ENCODE results near the gene MAP4K4.
"Not testable (repeated sequence)": the region's sequence is repeated elsewhere in the genome, so short reads cannot be mapped to it uniquely, and the experiment has no call there.

MAP4K4 gene

DNA sequence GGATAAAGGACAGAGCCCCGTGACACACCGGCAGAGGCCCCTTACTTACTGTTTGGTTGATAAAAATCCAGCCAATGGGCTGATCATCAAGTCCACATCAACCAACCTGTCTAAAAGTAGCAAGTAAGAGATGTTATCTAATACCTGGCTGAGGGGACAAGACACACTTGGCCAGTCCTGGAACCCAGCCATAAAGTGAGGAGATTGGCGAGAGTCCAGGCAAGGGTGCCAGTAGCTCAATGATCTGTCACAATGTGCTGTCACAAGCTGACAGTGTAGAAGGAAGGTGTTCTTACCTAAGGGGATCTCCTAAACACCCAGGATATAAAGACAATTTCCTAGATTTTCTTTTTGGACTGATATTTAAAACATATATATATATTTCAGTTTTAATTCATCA is 232.5 kb downstream of the MAP4K4 start:
- TF ChIP-seq EZH2 (optimal IDR thresholded peaks at IDR 0.05; ENCODE audit: low read depth, low read length) (no peak), EZH2phosphoT487 (IDR thresholded peaks at IDR 0.05; ENCODE audit: low read length) (no peak)
- TF ChIP-seq, protein P1, sequence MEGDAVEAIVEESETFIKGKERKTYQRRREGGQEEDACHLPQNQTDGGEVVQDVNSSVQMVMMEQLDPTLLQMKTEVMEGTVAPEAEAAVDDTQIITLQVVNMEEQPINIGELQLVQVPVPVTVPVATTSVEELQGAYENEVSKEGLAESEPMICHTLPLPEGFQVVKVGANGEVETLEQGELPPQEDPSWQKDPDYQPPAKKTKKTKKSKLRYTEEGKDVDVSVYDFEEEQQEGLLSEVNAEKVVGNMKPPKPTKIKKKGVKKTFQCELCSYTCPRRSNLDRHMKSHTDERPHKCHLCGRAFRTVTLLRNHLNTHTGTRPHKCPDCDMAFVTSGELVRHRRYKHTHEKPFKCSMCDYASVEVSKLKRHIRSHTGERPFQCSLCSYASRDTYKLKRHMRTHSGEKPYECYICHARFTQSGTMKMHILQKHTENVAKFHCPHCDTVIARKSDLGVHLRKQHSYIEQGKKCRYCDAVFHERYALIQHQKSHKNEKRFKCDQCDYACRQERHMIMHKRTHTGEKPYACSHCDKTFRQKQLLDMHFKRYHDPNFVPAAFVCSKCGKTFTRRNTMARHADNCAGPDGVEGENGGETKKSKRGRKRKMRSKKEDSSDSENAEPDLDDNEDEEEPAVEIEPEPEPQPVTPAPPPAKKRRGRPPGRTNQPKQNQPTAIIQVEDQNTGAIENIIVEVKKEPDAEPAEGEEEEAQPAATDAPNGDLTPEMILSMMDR (IDR thresholded peaks at IDR 0.05; ENCODE audit: low read length), result no peak
- Histone ChIP-seq H2AFZ (ENCODE audit: low read length) (no peak overlapping the region), H3K27me3 (replicated peaks; ENCODE audit: insufficient read depth, low read length) (no peaks in the 10 kb centered on the region), H3K27ac (ENCODE audit: low read length) (no peak overlapping the region), H3K4me3 (ENCODE audit: low read length) (no peak overlapping the region), H3K9ac (ENCODE audit: low read length) (no peak overlapping the region), H3K4me2 (ENCODE audit: low read depth, low read length) (no peak overlapping the region), H3K9me2 (replicated peaks; ENCODE audit: insufficient read depth, low read length) (no peaks in the 10 kb centered on the region), H3K9me3 (replicated peaks; ENCODE audit: insufficient read depth, low read length) (no peaks in the 10 kb centered on the region), H3K36me3 (replicated peaks; ENCODE audit: insufficient read depth, low read length) (no peaks in the 10 kb centered on the region), H4K20me1 (ENCODE audit: insufficient read depth, low read length) (no peaks in the 10 kb centered on the region), H3K79me2 (ENCODE audit: low read length) (no peaks in the 10 kb centered on the region), H3K4me1 (ENCODE audit: low read length) (no peaks in the 10 kb centered on the region), H3F3A (ENCODE audit: insufficient read depth, low read length) (no peaks in the 10 kb centered on the region)
- DNase-seq, result no peak

DNA sequence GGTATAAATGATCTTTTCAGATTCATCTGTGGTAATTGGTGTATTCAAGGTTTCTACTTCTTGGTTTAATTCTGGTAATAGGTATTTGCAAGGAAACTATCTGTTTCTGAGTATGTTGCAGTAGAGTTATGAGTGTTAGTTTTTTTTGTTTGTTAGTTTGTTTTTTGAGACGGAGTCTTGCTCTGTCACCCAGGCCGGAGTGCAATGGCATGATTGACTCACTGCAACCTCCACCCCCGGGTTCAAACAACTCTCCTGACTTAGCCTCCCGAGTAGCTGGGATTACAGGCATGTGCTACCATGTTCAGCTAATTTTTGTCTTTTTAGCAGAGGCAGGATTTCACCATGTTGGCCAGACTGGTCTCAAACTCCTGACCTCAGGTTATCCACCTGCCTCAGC is 233.3 kb downstream of the MAP4K4 start:
- H3K27ac ChIP-seq (ENCODE audit: low read length), result no peak overlapping the region
- no peak for TF ChIP-seq EZH2 (optimal IDR thresholded peaks at IDR 0.05; ENCODE audit: low read depth, low read length)
- no peaks in the 10 kb centered on the region for H3F3A ChIP-seq (ENCODE audit: insufficient read depth, low read length)
- no peak overlapping the region for H3K4me3 ChIP-seq (ENCODE audit: low read length)
- no peaks in the 10 kb centered on the region for H3K27me3 ChIP-seq (replicated peaks; ENCODE audit: insufficient read depth, low read length)
- H4K20me1 ChIP-seq (ENCODE audit: insufficient read depth, low read length), result no peaks in the 10 kb centered on the region
- H3K9ac ChIP-seq (ENCODE audit: low read length), result no peak overlapping the region
- no peaks in the 10 kb centered on the region for H3K9me3 ChIP-seq (replicated peaks; ENCODE audit: insufficient read depth, low read length)
- no peaks in the 10 kb centered on the region for H3K4me1 ChIP-seq (ENCODE audit: low read length)
- H3K79me2 ChIP-seq (ENCODE audit: low read length), result no peaks in the 10 kb centered on the region
- no peak for DNase-seq
- H3K4me2 ChIP-seq (ENCODE audit: low read depth, low read length), result no peak overlapping the region
- H3K36me3 ChIP-seq (replicated peaks; ENCODE audit: insufficient read depth, low read length), result no peaks in the 10 kb centered on the region
- no peaks in the 10 kb centered on the region for H3K9me2 ChIP-seq (replicated peaks; ENCODE audit: insufficient read depth, low read length)
- H2AFZ ChIP-seq (ENCODE audit: low read length), result no peak overlapping the region

DNA sequence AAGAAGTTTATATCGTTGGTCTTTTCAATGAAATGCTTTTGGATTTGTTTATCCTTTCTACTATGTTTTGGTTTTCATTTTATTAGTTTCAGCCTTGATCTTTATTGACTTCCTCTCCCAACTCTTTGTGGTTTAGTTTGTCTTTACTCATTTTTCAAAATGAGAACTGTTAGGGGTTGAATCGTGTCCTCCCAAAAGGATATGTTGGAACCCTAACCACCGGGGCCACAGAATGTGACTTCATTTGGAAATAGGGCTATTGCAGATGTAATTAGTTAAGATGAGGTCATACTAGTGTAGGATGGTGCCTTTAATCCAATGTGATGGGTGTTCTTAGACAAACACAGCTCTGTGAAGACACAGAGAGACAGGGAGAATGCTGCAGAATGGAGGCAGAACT is 233.9 kb downstream of the MAP4K4 start:
- H3K4me2 ChIP-seq (ENCODE audit: low read depth, low read length), result no peak overlapping the region
- no peaks in the 10 kb centered on the region for H3K79me2 ChIP-seq (ENCODE audit: low read length)
- H3K36me3 ChIP-seq (replicated peaks; ENCODE audit: insufficient read depth, low read length), result no peaks in the 10 kb centered on the region
- H2AFZ ChIP-seq (ENCODE audit: low read length), result no peak overlapping the region
- no peaks in the 10 kb centered on the region for H4K20me1 ChIP-seq (ENCODE audit: insufficient read depth, low read length)
- H3K27ac ChIP-seq (ENCODE audit: low read length), result no peak overlapping the region
- no peak for TF ChIP-seq EZH2phosphoT487 (IDR thresholded peaks at IDR 0.05; ENCODE audit: low read length)
- H3K27me3 ChIP-seq (replicated peaks; ENCODE audit: insufficient read depth, low read length), result no peaks in the 10 kb centered on the region
- no peak for DNase-seq
- H3K9me3 ChIP-seq (replicated peaks; ENCODE audit: insufficient read depth, low read length), result no peaks in the 10 kb centered on the region
- H3F3A ChIP-seq (ENCODE audit: insufficient read depth, low read length), result no peaks in the 10 kb centered on the region
- H3K9ac ChIP-seq (ENCODE audit: low read length), result no peak overlapping the region
- no peak overlapping the region for H3K4me3 ChIP-seq (ENCODE audit: low read length)
- H3K9me2 ChIP-seq (replicated peaks; ENCODE audit: insufficient read depth, low read length), result no peaks in the 10 kb centered on the region
- no peaks in the 10 kb centered on the region for H3K4me1 ChIP-seq (ENCODE audit: low read length)

DNA sequence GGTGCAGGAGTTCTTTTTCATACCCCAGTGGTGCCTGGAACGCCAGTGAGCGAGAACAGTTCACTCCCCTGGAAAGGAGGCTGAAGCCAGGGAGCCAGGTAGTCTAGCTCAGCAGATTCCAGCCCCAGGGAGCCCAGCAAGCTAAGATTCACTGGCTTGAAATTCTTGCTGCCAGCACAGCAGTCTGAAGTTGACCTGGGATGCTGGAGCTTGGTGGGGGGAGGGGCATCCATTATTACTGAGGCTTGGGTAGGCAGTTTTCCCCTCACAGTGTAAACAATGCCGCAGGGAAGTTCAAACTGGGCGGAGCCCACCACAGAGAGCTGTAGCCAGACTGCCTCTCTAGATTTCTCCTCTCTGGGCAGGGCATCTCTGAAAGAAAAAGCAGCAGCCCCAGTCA is 238.3 kb downstream of the MAP4K4 start:
- H4K20me1 ChIP-seq (ENCODE audit: insufficient read depth, low read length); H3K9me3 ChIP-seq (replicated peaks; ENCODE audit: insufficient read depth, low read length); H2AFZ ChIP-seq (ENCODE audit: low read length); H3K9ac ChIP-seq (ENCODE audit: low read length); H3K27ac ChIP-seq (ENCODE audit: low read length); H3K27me3 ChIP-seq (replicated peaks; ENCODE audit: insufficient read depth, low read length); H3F3A ChIP-seq (ENCODE audit: insufficient read depth, low read length); DNase-seq; H3K9me2 ChIP-seq (replicated peaks; ENCODE audit: insufficient read depth, low read length); H3K4me1 ChIP-seq (ENCODE audit: low read length); H3K79me2 ChIP-seq (ENCODE audit: low read length); H3K4me2 ChIP-seq (ENCODE audit: low read depth, low read length); H3K36me3 ChIP-seq (replicated peaks; ENCODE audit: insufficient read depth, low read length); H3K4me3 ChIP-seq (ENCODE audit: low read length): not testable (repeated sequence)

DNA sequence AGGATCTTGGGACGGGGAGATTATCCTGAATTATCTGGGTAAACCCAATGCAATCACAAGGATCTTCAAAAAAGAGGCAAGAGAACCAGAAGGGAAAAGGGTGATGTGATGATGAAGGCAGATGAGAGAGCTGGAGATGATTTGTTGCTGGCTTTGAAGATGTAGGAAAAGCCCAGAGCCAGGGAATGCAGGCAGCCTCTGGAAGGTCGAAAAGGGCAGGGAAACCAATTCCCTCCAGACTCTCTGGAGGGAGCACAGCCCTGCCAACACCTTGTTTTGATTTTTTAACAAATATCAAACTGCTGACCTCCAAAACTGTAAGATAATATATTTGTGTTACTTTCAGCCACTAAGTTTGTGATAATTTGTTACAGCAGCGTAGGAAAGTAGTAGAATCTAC is 245.3 kb downstream of the MAP4K4 start:
- H3K4me1 ChIP-seq (ENCODE audit: low read length), result no peaks in the 10 kb centered on the region
- no peaks in the 10 kb centered on the region for H3F3A ChIP-seq (ENCODE audit: insufficient read depth, low read length)
- H3K36me3 ChIP-seq (replicated peaks; ENCODE audit: insufficient read depth, low read length), result no peaks in the 10 kb centered on the region
- no peak overlapping the region for H3K4me3 ChIP-seq (ENCODE audit: low read length)
- no peak overlapping the region for H3K27ac ChIP-seq (ENCODE audit: low read length)
- H2AFZ ChIP-seq (ENCODE audit: low read length), result no peak overlapping the region
- H4K20me1 ChIP-seq (ENCODE audit: insufficient read depth, low read length), result no peaks in the 10 kb centered on the region
- no peaks in the 10 kb centered on the region for H3K9me3 ChIP-seq (replicated peaks; ENCODE audit: insufficient read depth, low read length)
- H3K79me2 ChIP-seq (ENCODE audit: low read length), result no peaks in the 10 kb centered on the region
- H3K9me2 ChIP-seq (replicated peaks; ENCODE audit: insufficient read depth, low read length), result no peaks in the 10 kb centered on the region
- no peaks in the 10 kb centered on the region for H3K27me3 ChIP-seq (replicated peaks; ENCODE audit: insufficient read depth, low read length)
- no peak overlapping the region for H3K4me2 ChIP-seq (ENCODE audit: low read depth, low read length)
- no peak for DNase-seq
- no peak overlapping the region for H3K9ac ChIP-seq (ENCODE audit: low read length)
- TF ChIP-seq EZH2phosphoT487 (IDR thresholded peaks at IDR 0.05; ENCODE audit: low read length), result no peak
- TF ChIP-seq, protein P1 (IDR thresholded peaks at IDR 0.05; ENCODE audit: low read length), result no peak
- TF ChIP-seq EZH2 (optimal IDR thresholded peaks at IDR 0.05; ENCODE audit: low read depth, low read length), result no peak
